HG02981 (cell line): ENCODE data around the gene CLSTN3.
"Not testable (repeated sequence)": the region's sequence is repeated elsewhere in the genome, so short reads cannot be mapped to it uniquely, and the experiment has no call there.

Experiments
- ATAC-seq: cut with Tn5 transposase; IDR thresholded peaks from one replicate; pipeline ENCODE4 v1.9.1; 2021; ENCODE audit warnings: mild to moderate bottlenecking, moderate library complexity; ENCODE audit not compliant: unreplicated experiment

CLSTN3 gene

DNA sequence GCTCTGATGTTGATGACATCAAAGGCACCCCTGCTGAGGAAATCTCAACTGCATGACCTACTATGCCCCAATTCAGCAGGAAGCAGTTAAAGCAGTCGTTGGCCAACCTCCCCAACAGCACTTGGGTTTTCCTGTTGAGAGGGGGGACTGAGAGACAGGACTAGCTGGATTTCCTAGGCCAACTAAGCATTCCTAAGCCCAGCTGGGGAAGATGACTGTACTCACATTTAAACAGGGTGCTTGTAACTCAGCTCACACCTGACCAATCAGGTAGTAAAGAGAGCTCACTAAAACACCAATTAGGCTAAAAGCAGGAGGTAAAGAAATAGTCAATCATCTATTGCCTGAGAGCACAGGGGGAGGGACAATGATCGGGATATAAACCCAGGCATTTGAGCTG is 55.9 kb downstream of the CLSTN3 start:
- not testable (repeated sequence) for ATAC-seq

GRCh38 chr12:7188562-7189397 is 58.6 kb downstream of the CLSTN3 start:
- ATAC-seq = peak; percentile 24

- ATAC-seq = peak; percentile 94
Observed at GRCh38 chr12:7189398-7190267, 59.5 kb downstream of the CLSTN3 start, which contains the start of gene PEX5. Gene PEX5, plus strand, starts transcription at chr12:7189686. Its CDS starts 692 bp downstream, at chr12:7190378.

- peak; percentile 7 for ATAC-seq
Observed at GRCh38 chr12:7190268-7191055, 60.3 kb downstream of the CLSTN3 start.

GRCh38 chr12:7193674-7194073 is 63.5 kb downstream of the CLSTN3 start:
- ATAC-seq = no peak

DNA sequence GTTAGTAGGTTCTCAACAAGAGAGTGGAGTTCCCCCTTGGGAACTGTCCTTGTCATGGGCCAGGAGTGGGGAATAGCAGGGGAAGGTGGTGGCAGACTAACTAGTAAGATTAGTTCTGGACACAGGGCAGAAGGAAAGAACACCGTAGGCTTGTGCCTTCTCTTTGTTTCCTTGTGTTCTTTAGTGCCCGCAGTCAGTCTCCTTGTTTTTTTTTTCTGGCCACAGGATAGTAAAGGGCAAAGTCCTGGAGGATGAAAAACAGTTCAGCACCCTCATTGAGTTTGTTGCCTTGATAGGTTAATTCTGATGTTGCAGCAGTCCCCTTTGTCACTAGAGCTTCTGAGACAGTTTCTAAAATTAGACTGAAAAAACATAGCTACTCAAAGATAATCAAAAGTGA is 67.7 kb downstream of the CLSTN3 start:
- ATAC-seq = no peak

DNA sequence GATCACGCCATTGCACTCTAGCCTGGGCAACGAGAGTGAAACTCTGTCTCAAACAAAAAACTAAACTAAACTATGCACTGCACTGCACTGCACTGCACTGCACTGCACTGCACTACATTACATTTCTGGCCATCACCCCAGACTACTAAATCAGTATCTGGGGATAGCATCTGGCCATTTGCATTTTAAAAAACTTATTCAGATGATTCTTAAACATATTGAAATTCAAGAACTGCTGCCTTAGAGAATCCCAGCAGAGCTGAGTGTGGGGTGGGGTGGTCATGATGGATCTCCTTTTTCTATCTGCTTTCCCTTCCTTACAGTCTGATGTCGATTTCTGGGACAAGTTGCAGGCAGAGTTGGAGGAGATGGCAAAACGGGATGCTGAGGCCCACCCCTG is 72.9 kb downstream of the CLSTN3 start:
- no peak for ATAC-seq

- ATAC-seq = no peak
Observed at GRCh38 chr12:7205091-7205490, 74.9 kb downstream of the CLSTN3 start.

- ATAC-seq = no peak
Observed at GRCh38 chr12:7206691-7207090, 76.5 kb downstream of the CLSTN3 start.

DNA sequence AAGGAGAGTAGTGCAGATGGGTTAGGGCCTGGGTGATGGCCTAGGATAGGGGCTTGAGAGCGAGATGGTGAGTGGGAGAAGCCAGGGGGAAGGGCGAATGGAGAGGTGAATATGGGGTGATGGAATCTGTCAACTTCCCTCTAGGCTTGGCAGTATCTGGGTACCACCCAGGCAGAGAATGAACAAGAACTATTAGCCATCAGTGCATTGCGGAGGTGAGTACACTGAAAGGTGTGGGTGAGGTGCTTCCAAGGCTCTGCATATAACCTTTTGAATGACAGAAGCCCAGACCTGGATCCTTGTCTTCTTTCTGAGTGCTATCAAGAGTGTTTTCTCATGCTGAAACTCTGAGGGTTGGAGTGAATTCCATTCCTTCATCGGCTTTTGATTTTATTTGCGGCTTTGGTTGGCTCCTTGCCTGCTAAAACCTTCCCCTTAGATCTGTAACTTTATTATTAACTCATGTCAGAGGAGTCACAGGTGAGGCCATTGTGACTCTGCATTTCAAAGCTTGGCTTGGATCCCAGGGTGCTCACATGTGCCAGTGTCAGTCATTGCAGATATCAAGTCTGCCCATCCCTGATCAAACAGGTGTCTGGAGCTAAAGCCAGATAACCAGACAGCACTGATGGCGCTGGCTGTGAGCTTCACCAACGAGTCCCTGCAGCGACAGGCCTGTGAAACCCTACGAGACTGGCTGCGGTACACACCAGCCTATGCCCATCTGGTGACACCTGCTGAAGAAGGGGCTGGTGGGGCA is 77.9 kb downstream of the CLSTN3 start:
- no peak for ATAC-seq
